ENCODE measurements around the gene PCGF2.
A peak's percentile ranks its signal among the peaks of the same experiment; 100 is the strongest.

PCGF2 gene

GRCh38 chr17:38719943-38720641, 28.0 kb downstream of the PCGF2 start:
- DNase-seq (ENCODE audit: low read depth in 3 of 3, low spot score in 1 of 3) = no peak

DNA sequence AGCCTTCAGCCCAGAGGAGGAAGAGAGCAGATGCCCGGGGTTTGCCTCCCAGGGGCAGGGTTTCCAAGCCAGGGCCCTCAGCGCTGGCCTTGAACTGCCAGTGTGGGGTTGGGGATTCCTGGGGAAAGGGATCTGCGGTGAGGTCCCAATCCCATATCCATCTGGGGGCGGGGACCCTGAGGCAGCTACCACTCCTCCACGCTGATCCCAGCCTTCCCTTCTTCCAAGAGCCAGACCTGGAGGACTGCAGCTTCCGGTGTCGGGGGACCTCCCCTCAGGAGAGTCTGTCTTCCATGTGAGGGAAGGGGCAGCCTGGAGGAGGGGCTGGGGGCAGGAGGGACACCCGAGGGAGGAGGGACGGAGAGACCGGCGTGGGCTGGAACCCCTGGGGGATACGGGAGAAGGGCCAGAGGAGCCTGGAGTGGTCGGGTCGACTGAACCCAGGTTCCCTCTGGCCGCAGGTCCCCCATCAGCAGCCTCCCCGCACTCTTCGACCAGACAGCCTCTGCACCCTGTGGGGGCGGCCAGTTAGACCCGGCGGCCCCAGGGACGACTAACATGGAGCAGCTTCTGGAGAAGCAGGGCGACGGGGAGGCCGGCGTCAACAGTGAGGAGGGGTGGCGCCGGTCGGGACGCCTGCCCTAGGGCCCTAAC, 28.7 kb downstream of the PCGF2 start:
- no peak for DNase-seq (ENCODE audit: low read depth in 3 of 3, low spot score in 1 of 3)

DNA sequence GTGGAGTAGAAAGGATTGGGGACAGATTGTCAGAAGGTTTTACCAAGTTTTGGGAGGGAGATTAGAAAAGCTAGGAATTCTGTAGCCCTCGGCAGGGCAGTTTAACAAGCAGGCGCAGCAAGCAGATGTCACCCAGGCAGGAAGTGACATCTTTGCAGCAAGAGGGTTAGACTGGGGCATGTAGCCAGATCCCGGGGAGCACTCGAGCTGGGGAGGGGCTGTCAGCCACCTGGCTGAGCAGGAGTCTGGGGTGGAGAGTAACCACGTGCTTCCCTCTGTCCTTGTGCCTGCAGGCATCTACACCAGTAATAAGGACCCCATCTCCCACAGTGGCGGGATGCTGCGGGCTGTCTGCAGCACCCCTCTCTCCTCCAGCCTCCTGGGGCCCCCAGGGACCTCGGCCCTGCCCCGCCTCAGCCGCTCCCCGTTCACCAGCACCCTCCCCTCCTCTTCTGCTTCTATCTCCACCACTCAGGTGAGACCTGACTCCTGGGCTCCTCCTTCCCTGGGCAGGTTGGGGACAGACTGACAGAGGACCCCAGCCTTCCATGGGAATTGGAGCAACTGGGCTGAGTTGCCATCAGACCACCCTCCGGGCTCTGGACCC, 30.9 kb downstream of the PCGF2 start:
- no peak for DNase-seq (ENCODE audit: low read depth in 3 of 3, low spot score in 1 of 3)

- no peak for DNase-seq (ENCODE audit: low read depth in 3 of 3, low spot score in 1 of 3)
Measured at GRCh38 chr17:38716368-38717005, 31.6 kb downstream of the PCGF2 start.

DNA sequence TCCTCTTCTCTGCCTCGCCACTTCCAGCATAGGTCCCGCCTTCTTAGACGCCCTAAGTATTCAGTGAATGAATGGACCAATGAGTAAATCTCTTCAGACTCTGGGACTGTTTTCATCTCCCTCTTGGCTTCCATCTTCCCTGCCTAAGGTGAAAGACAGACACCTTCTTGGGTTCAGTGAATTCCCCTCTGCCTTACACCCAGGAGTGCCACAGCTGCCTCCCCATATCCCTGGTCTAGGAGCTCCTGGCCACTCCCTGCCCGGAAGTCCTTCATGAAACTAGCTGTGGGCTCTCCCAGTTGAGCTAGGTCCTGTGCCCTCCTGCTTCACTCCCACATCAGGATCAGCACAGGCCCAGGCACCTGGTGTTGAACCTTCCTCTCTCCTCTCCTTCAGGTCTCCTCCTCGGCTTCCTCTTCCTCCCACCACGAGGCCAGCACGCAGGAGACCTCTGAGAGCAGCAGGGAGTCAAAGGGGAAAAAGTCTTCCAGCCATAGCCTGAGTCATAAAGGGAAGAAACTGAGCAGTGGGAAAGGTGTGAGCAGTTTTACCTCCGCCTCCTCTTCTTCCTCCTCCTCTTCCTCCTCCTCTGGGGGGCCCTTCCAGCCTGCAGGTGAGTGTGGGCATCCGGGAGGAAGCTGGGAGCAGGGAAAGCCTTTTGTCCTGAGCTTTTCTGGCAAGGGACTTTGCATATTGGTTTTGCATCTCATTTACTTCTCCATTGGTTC, 32.8 kb downstream of the PCGF2 start:
- DNase-seq (ENCODE audit: low read depth in 3 of 3, low spot score in 1 of 3) = no peak

- no peak for DNase-seq (ENCODE audit: low read depth in 3 of 3, low spot score in 1 of 3)
Measured at GRCh38 chr17:38713456-38714075, 34.6 kb downstream of the PCGF2 start.

DNA sequence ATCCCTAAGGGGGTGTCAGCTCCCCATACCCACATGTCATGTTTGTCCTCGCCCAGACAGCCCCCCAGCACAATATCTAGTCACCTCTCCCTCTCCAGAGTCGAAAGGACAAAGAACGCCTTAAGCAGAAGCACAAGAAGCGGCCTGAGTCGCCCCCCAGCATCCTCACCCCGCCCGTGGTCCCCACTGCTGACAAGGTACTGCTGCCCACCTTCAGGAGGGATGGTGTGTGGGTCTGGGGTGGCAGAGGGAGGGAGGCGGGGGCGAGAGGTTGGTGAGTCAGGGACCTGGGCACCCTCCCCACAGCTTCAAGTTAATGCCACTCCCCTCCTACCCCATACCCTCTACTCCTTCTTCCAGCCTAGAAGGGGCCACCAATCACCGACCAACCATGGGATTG, 35.5 kb downstream of the PCGF2 start:
- no peak for DNase-seq (ENCODE audit: low read depth in 3 of 3, low spot score in 1 of 3)

- DNase-seq (ENCODE audit: low read depth in 3 of 3, low spot score in 1 of 3) = no peak
Measured at GRCh38 chr17:38711792-38712571, 36.2 kb downstream of the PCGF2 start.

DNA sequence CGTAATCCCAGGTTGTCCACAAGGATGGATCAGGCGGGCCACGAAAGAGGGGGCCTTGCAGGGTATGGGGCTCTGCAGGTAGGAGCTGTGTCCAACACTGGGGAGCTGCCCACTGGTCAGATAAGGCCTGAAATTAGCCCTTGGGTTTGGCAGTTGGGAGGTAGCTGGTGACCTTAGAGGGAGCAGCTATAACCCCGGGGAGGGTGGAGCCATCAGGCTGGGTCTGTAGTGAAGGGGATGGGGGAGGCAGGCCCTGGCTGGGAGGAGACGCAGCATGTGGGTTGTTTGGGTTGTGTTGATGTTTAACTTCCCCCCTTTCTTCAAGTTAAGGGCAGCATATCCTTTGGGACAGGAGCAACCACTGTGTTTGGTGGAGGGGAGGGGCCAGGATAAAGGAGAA, 37.2 kb downstream of the PCGF2 start:
- DNase-seq (ENCODE audit: low read depth in 3 of 3, low spot score in 1 of 3) = no peak

DNA sequence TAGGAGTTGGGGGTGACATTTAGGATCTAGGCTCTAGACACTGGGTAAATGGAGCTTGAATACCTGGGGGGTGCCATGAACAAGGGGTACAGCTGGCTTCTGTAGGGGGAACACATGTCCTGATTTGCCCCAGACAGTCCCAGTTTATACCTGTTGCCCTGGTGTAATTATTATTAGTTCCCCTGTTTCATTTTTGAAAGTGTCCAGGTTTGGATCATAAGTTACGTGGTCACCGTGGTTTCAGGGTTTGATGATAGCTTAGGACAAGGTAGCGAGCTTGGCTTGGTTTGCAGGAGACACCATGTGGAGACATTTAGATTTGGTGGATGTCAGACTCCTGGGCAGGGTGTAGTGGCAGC, 37.6 kb downstream of the PCGF2 start:
- no peak for DNase-seq (ENCODE audit: low read depth in 3 of 3, low spot score in 1 of 3)

GRCh38 chr17:38709864-38710603, 38.1 kb downstream of the PCGF2 start:
- no peak for DNase-seq (ENCODE audit: low read depth in 3 of 3, low spot score in 1 of 3)

DNA sequence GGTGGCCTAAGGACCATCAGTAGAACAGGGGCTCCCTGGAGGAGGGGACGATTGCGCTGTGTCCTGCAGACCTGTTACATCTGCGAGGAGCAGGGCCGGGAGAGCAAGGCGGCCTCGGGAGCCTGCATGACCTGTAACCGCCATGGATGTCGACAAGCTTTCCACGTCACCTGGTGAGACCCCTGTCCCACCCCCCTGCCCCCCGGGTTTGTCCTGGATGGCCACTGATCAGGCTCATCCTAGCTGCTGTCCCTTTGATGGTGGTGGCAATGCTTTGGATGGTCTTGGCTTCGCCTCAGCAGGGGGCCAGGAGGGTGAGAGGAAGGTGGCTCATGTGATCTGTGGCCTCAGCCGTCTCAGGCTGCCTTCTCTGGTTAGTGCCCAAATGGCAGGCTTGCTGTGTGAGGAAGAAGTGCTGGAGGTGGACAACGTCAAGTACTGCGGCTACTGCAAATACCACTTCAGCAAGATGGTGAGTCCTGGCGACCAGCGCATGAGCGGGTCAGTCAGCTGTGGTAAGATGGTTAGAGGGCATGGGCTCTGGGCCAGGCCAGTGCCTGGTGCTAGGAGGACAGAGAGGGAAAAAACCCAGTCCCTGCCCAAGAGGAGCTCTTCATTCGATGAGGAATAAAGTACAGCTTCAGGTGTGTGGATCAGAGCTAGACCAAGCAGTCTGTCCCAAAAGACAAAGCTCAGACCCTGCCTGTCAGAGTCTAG, 38.9 kb downstream of the PCGF2 start:
- no peak for DNase-seq (ENCODE audit: low read depth in 3 of 3, low spot score in 1 of 3)

GRCh38 chr17:38707678-38708351, 40.3 kb downstream of the PCGF2 start:
- no peak for DNase-seq (ENCODE audit: low read depth in 3 of 3, low spot score in 1 of 3)

DNA sequence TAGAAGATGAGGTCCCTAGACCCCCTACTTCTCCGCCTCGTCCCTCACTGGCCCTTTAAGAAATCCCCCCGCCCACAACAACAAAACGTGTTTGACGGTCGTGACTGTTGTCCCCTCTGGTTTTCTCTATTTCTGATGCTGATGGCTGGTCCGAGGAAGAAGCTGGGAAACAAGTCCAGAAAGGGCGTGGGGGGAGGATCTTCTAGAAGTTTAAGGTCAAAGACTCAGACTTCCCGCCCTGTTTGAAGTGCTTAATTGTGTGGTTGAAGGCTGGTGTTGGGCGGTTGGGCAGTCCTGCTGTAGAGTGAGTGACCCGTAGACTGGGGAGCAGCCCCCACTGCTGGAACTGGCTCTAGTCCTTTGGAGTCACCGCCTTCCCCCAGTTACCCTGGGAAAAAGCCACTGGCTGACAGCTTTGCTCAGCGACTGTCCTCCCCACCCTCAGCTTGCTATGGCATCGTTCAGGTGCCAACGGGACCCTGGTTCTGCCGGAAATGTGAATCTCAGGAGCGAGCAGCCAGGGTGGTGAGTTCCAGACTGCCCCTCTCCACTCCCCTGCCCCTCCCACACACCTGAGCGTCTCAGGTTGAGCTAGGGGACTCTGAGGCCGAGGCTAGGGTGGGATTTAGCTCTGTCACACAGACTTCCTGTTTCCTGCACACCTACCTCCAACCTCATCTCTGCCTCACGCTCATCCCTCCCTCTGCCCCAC, 41.5 kb downstream of the PCGF2 start:
- DNase-seq (ENCODE audit: low read depth in 3 of 3, low spot score in 1 of 3) = peak in 1 of 3 donors; percentile 32

DNA sequence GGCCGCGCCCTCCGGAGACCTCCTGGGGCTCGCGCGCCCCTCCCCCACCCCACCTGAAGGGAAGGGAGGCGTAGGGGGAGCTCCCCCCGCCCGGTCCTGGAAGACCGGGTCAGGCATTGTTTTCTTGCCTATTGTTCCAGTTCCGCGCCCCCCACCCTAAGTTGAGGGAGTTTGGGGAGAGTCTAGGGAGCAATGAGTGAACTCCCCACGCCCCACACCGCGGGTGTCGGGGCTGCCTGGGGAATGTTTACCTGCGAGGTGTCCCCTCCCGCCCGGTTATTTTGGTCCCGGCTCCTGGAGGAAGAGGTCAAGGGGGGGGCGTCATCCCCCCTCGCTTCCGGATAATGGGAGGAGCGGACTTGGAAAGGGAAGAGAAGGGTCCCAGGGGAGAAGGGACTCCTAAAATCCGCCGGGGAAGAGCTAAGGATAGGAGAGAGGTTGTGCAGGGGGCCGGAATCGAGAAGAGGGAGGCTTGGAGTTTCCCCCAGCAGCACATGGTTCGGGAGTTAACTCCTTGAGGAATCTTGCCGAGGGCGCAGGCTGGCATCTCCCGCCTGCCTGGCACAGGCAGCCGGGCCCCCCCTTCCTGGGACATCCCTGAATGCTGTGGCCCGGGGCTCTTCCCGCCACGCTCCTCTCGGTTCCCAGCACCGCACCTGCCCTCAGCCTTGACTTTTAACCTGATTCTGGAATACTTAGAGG, 42.2 kb downstream of the PCGF2 start:
- peak in 1 of 3 donors; percentile 39 for DNase-seq (ENCODE audit: low read depth in 3 of 3, low spot score in 1 of 3)

DNA sequence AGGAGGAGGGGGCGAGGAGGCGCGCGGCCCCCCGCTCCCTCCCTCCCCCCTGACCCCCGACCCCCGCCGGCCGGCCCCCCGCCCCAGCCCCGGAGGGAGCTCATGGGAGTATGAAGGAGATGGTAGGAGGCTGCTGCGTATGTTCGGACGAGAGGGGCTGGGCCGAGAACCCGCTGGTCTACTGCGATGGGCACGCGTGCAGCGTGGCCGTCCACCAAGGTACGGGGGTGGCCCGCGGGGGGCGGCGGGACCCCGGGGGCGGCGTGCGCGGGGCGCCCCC, 42.7 kb downstream of the PCGF2 start:
- DNase-seq (ENCODE audit: low read depth in 3 of 3, low spot score in 1 of 3) = peak in 1 of 3 donors; percentile 30
